ENCODE data around the gene COQ7.

COQ7 gene

DNA sequence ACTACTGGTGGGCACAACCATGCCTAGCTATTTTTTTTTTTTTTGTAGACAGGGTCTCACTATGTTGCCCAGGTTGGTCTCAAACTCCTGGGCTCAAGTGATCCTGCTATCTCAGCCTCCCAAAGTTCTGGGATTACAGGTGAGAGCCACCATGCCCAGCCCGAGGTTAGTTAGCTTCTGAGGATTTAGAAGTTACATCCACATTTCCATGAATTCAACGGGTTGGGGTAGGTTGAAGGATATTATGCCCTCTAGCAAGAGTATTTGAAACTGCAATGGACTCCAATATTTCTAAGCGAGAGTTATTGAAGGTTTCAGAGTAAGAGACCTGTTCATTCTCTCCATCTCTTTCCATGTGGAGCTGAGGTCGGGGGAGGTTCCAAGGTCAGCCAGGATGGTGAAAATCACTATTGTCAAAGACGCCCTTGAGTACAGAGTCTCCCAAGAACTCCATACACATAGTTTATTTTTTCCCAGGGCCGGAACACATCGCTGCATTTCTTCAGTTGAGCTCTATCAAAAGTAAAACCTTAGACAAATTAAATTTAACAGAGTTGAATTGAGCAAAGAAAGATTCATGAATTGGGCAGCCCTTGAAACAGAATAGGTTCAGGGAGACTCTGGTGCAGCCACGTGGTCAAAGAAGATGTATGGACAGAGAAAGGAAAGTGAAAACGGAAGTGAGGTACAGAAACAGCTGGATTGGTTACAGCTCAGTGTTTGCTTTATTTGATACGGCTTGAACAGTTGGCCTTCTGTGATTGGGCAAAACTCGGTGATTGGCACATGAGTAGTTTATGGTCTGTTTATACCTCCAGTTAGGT, 27.3 kb downstream of the COQ7 start:
- no peaks in the 10 kb centered on the region for H3K27me3 ChIP-seq
- no peak overlapping the region for H3K4me3 ChIP-seq
- no peak overlapping the region for H3K4me2 ChIP-seq
- no peaks in the 10 kb centered on the region for H3K36me3 ChIP-seq
- H4K20me1 ChIP-seq, result no peaks in the 10 kb centered on the region
- H3K27ac ChIP-seq, result no peak overlapping the region
- H3K4me1 ChIP-seq, result no peaks in the 10 kb centered on the region
- peaks cover 10% of the 10 kb centered on the region for H3K9me3 ChIP-seq
- no peak for TF ChIP-seq Cebpa-rat (IDR thresholded peaks at IDR 0.05)
- H3K9ac ChIP-seq, result no peak overlapping the region

DNA sequence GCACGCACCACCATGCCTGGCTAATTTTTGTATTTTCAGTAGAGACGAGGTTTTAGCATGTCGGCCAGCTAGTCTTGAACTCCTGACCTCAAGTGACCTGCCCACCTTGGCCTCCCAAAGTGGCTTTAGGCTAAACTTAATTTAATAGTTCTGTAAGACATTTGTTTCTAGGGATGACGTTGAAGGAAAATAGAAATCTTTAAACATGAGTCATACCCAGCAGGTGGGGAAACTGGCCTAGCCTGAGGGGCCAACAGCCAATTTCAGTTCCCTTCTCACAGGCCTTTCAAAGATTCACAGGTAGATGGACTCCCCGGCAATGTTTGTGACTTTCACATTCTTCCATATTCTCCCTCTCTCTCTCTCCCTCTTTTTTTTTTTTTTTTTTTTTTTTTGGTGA, 28.2 kb downstream of the COQ7 start:
- Histone ChIP-seq H4K20me1 (no peaks in the 10 kb centered on the region), H3K4me3 (no peak overlapping the region), H3K4me1 (no peaks in the 10 kb centered on the region), H3K9me3 (peaks cover 10% of the 10 kb centered on the region), H3K4me2 (no peak overlapping the region), H3K27me3 (no peaks in the 10 kb centered on the region), H3K36me3 (no peaks in the 10 kb centered on the region), H3K27ac (no peak overlapping the region), H3K9ac (no peak overlapping the region)
- no peak for TF ChIP-seq Cebpa-rat (IDR thresholded peaks at IDR 0.05)

- Histone ChIP-seq H3K4me1 (no peaks in the 10 kb centered on the region), H3K9me3 (peaks cover 5% of the 10 kb centered on the region), H3K36me3 (no peaks in the 10 kb centered on the region), H3K4me3 (no peak overlapping the region), H3K4me2 (no peak overlapping the region), H4K20me1 (no peaks in the 10 kb centered on the region), H3K27ac (no peak overlapping the region), H3K27me3 (no peaks in the 10 kb centered on the region), H3K9ac (no peak overlapping the region)
- TF ChIP-seq Cebpa-rat (IDR thresholded peaks at IDR 0.05), result no peak
These were observed 30.8 kb downstream of the COQ7 start for GRCh38 chr16:19098173-19098572.

DNA sequence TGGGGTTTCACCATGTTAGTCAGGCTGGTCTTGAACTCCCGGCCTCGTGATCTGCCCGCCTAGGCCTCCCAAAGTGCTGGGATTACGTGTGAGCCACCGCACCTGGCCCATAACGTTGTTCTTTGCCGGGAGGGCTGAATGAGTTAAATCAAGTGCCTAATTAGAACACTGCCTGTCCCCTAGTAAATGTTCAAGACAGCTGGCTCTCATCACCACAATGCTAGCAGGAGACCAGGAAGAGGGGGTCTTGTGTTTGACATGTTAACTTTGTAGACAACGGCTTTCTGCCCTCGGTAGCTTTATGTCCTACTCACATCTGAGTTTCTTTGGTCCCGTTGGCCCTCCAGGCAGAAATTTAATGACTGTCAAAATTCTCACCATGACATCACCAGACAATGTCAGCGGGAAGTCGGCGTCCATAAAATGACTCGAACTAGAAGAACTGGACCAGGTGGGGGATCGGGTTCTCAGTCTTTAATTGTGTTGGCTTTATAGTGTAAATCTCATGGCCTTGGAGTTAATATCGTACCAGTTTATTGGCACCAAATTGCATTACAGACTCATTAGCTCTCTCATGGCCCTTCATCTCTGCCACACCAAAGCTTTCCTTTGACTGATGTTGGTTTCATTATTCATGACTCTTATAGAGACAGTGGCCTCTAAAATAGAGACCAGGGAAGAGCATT, 34.9 kb downstream of the COQ7 start:
- Histone ChIP-seq H3K27me3 (no peaks in the 10 kb centered on the region), H3K4me1 (peaks cover 22% of the 10 kb centered on the region), H3K9ac (no peak overlapping the region), H3K9me3 (peaks cover 5% of the 10 kb centered on the region), H3K4me2 (no peak overlapping the region), H3K36me3 (no peaks in the 10 kb centered on the region), H3K4me3 (no peak overlapping the region), H4K20me1 (no peaks in the 10 kb centered on the region), H3K27ac (no peak overlapping the region)
- no peak for TF ChIP-seq Cebpa-rat (IDR thresholded peaks at IDR 0.05)

GRCh38 chr16:19104607-19105006, 37.2 kb downstream of the COQ7 start:
- H3K4me2 ChIP-seq, result no peak overlapping the region
- peaks cover 34% of the 10 kb centered on the region for H3K4me1 ChIP-seq

GRCh38 chr16:19105131-19105530, 37.7 kb downstream of the COQ7 start:
- no peak overlapping the region for H3K27ac ChIP-seq
- TF ChIP-seq Cebpa-rat (IDR thresholded peaks at IDR 0.05), result no peak
- H3K36me3 ChIP-seq, result no peaks in the 10 kb centered on the region
- no peaks in the 10 kb centered on the region for H3K27me3 ChIP-seq
- no peak overlapping the region for H3K4me3 ChIP-seq
- peaks cover 34% of the 10 kb centered on the region for H3K4me1 ChIP-seq
- no peaks in the 10 kb centered on the region for H4K20me1 ChIP-seq
- H3K4me2 ChIP-seq, result peak overlapping the region; percentile 84; the same call in 1 of the 2 replicates
- no peak overlapping the region for H3K9ac ChIP-seq
- no peaks in the 10 kb centered on the region for H3K9me3 ChIP-seq

More at GRCh38 chr16:19104607-19105006, 37.2 kb downstream of the COQ7 start:
- no peak overlapping the region for H3K9ac ChIP-seq
- H3K27me3 ChIP-seq, result no peaks in the 10 kb centered on the region
- H3K4me3 ChIP-seq, result no peak overlapping the region
- no peak overlapping the region for H3K27ac ChIP-seq
- no peaks in the 10 kb centered on the region for H3K36me3 ChIP-seq
- no peaks in the 10 kb centered on the region for H4K20me1 ChIP-seq
- H3K9me3 ChIP-seq, result no peaks in the 10 kb centered on the region
- TF ChIP-seq Cebpa-rat (IDR thresholded peaks at IDR 0.05), result no peak

DNA sequence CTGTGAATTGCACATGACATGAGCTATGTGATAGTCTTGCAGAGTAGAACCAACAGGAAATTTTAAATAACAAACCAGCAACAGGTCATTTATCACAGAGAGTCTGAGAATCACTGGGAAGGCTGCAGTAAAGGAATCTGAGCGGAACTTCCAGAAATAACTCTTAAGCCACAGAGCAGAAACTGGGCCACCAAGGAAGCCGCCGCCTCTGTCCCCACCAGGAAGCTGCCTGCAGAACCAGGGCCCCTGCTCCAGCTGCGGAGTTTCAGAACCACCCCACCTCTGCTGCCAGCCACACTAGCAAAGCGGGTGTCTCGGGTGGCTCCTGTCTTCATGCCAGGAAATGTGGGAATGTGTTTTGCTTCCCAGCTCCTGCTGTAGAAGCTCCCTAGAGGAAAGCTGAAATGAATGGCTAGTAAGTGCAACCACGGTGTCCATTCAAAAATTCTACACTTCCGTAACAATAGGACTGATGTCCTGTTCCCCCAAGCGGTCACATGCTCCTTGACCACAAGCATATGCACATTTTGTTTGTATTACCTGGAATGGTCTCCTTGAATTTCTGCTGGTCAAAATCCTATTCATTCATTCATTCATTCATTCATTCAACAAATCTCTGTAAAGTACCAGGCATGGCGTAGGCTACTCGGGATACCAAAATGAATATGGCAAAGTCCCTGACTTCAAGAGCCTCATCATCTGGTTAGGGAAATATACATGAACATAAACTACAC, 38.6 kb downstream of the COQ7 start:
- H3K4me1 ChIP-seq, result peaks cover 34% of the 10 kb centered on the region
- H3K9ac ChIP-seq, result peak overlapping the region; percentile 35; the same call in 1 of the 2 replicates
- H3K27ac ChIP-seq, result no peak overlapping the region
- H3K27me3 ChIP-seq, result no peaks in the 10 kb centered on the region
- peak overlapping the region; percentile 84 for H3K4me2 ChIP-seq
- no peaks in the 10 kb centered on the region for H3K36me3 ChIP-seq
- no peaks in the 10 kb centered on the region for H4K20me1 ChIP-seq
- no peak for TF ChIP-seq Cebpa-rat (IDR thresholded peaks at IDR 0.05)
- H3K9me3 ChIP-seq, result no peaks in the 10 kb centered on the region
- H3K4me3 ChIP-seq, result no peak overlapping the region

DNA sequence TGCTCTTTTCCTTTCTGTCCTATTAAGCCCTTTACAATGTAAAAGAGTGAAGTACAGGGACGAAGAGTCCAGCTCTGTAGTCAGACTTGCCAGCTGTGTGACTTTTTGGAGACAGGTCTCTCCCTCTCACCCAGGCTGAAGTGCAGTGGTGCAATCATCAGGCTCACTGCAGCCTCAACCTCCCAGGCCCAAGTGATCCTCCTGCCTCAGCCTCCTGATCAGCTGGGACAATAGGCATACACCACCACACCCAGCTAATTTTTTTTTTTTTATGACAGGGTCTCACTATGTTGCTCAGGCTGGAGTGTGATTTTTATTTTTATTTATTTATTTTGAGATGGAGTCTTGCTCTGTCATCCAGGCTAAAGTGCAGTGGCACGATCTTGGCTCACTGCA, 39.2 kb downstream of the COQ7 start:
- Histone ChIP-seq H3K36me3 (no peaks in the 10 kb centered on the region), H3K9me3 (no peaks in the 10 kb centered on the region), H3K4me1 (peaks cover 34% of the 10 kb centered on the region), H3K4me2 (peak overlapping the region; percentile 84), H3K27me3 (no peaks in the 10 kb centered on the region), H4K20me1 (no peaks in the 10 kb centered on the region), H3K27ac (no peak overlapping the region), H3K4me3 (no peak overlapping the region), H3K9ac (no peak overlapping the region)
- no peak for TF ChIP-seq Cebpa-rat (IDR thresholded peaks at IDR 0.05)

DNA sequence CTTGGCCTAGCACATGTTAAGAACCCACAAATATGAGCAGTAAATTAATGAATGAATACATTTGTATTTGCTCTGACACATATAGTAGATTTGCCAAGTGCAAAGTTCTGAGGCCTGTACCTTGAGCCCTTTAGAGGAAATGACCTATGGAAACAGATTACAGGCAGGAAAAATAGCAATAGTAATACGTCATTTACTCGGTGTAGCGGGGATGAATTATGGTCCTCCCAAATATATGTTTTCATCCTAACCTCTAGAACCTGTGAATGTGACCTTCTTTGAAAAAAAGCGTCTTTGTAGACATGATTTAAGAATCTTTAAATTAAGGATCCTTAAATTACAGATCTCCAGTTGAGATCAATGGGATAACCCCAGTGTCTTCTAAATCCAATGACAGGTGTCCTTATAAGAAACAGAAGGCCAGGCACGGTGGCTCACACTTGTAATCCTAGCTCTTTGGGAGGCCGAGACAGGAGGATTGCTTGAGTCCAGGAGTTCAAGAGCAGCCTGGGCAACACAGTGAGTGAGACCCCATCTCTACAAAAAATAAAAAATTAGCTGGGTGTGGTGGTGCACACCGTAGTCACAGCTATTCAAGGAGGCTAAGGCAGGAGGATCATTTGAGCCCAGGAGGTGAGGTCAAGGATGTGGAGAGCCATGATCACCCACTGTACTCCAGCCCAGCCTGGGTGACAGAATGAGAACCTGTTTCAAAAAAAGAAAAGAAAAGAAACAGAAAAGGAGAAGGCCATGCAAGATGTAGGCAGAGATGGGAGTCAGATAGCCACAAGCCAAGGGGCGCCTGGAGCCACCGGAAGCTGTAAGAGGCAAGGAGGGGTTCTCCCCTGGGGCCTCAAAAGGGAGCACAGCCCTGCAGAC, 41.2 kb downstream of the COQ7 start:
- Histone ChIP-seq H3K36me3 (no peaks in the 10 kb centered on the region), H3K4me2 (peak overlapping the region; percentile 59), H3K27me3 (no peaks in the 10 kb centered on the region; the same call in 1 of the 2 replicates), H3K27ac (no peak overlapping the region), H4K20me1 (no peaks in the 10 kb centered on the region), H3K9me3 (no peaks in the 10 kb centered on the region), H3K4me1 (peaks cover 38% of the 10 kb centered on the region), H3K4me3 (no peak overlapping the region), H3K9ac (no peak overlapping the region)
- TF ChIP-seq Cebpa-rat (IDR thresholded peaks at IDR 0.05), result no peak
